B cell (primary cell): ENCODE results near the gene TTC4. TPM values are rescaled to one million over a fixed set of nuclear protein-coding genes. Genes with fewer than 3 reads are reported as not detected.

ENCODE experiments used
- ATAC-seq: fragments of 200-7000 bp; cut with Tn5 transposase; one replicate; pipeline ENCODE4 v1.10.0; 2021; ENCODE audit warnings: low read depth, mild to moderate bottlenecking, moderate number of reproducible peaks, moderate library complexity
- CTCF ChIA-PET: fragments of 350-600 bp; sonication (Branson Sonifier 250); formaldehyde crosslinking; loops from one replicate; lab custom pipeline; 2021; ENCODE audit warnings: antibody characterized with exemption, inconsistent platforms; lab: Charles Lee
- POLR2A ChIA-PET: fragments of 350-600 bp; sonication (Branson Sonifier 250); formaldehyde crosslinking; loops from one replicate; lab custom pipeline; 2021; ENCODE audit warnings: antibody characterized with exemption; lab: Charles Lee
- DNase-seq: peaks from one replicate; pipeline ENCODE4 v3.0.0; 2013
- H2AFZ ChIP-seq: 2 replicates; pipeline ENCODE4 v1.6.1; 2012; ENCODE audit warnings: mild to moderate bottlenecking, low read depth, low read length; ENCODE audit not compliant: insufficient read depth, poor library complexity, severe bottlenecking
- H3K27ac ChIP-seq, 2 donors: 1 replicate in 1 of 2; 2 replicates in 1 of 2; pipeline ENCODE4 v1.5.1; 2012 to 2013; ENCODE audit warnings: low read length in 2 of 2, mild to moderate bottlenecking in 2 of 2, moderate library complexity in 1 of 2
- H3K27me3 ChIP-seq, 4 experiments: fragments of 200-600 bp in 1 of 4; sonication (generic) in 1 of 4; replicated peaks in 1 of 4; 1 replicate in 2 of 4; 2 replicates in 2 of 4; pipeline versions ENCODE4 v1.6.1 to v1.7.0; 2013 to 2016; ENCODE audit warnings: low read length in 3 of 4, mild to moderate bottlenecking in 2 of 4, mixed read lengths in 1 of 4, moderate library complexity in 1 of 4; ENCODE audit not compliant: insufficient read depth in 4 of 4, control insufficient read depth in 3 of 4; ENCODE audit errors: control extremely low read depth in 1 of 4
- H3K36me3 ChIP-seq, 2 experiments: replicated peaks in 1 of 2; 1 replicate in 1 of 2; 2 replicates in 1 of 2; pipeline versions ENCODE4 v1.6.1 to v1.7.1; 2013; ENCODE audit warnings: low read length in 1 of 2; ENCODE audit not compliant: insufficient read depth in 2 of 2, control insufficient read depth in 1 of 2; ENCODE audit errors: control extremely low read depth in 1 of 2, extremely low read depth in 1 of 2
- H3K4me1 ChIP-seq, 2 donors: fragments of 200-600 bp in 1 of 2; sonication (generic) in 1 of 2; 1 replicate in 1 of 2; 2 replicates in 1 of 2; pipeline versions ENCODE4 v1.5.1 to v1.6.1; 2013 to 2017; ENCODE audit warnings: low read length in 2 of 2; ENCODE audit not compliant: control insufficient read depth in 2 of 2, insufficient read depth in 2 of 2
- H3K4me2 ChIP-seq: replicated peaks from 2 replicates; pipeline ENCODE3; 2012; ENCODE audit warnings: mild to moderate bottlenecking, low read depth, low read length; ENCODE audit not compliant: poor library complexity, severe bottlenecking
- H3K4me3 ChIP-seq, 5 experiments: fragments of 200-600 bp in 1 of 5; sonication (generic) in 1 of 5; 1 replicate in 3 of 5; 2 replicates in 2 of 5; pipeline versions ENCODE4 v1.5.1 to v1.7.0; 2011 to 2016; ENCODE audit warnings: low read length in 4 of 5, mild to moderate bottlenecking in 4 of 5, low read depth in 2 of 5, control low read depth in 1 of 5, moderate library complexity in 1 of 5; ENCODE audit not compliant: insufficient read depth in 1 of 5; ENCODE audit errors: control extremely low read depth in 1 of 5, extremely low read depth in 1 of 5
- H3K79me2 ChIP-seq: fragments of 200-600 bp; sonication (generic); one replicate; pipeline ENCODE4 v1.6.0; 2016; ENCODE audit warnings: low read length; ENCODE audit not compliant: control insufficient read depth, insufficient read depth
- H3K9ac ChIP-seq: fragments of 200-600 bp; sonication (generic); 2 replicates; pipeline ENCODE4 v1.6.1; 2017; ENCODE audit warnings: mild to moderate bottlenecking, low read length, moderate library complexity
- H3K9me3 ChIP-seq, 3 donors: one replicate each; pipeline versions ENCODE4 v1.6.1 to v1.7.1; 2013; ENCODE audit warnings: low read length in 2 of 3; ENCODE audit not compliant: control insufficient read depth in 2 of 3, insufficient read depth in 1 of 3; ENCODE audit errors: control extremely low read depth in 1 of 3
- H4K20me1 ChIP-seq: 2 replicates; pipeline ENCODE4 v1.6.0; 2012; ENCODE audit warnings: mild to moderate bottlenecking, low read length; ENCODE audit not compliant: insufficient read depth, control insufficient read depth, poor library complexity, severe bottlenecking
- H3K27ac Mint-ChIP-seq: one replicate; pipeline ENCODE4 v1.8.0; 2021; ENCODE audit warnings: mixed read lengths
- H3K27me3 Mint-ChIP-seq: one replicate; pipeline ENCODE4 v1.8.0; 2021; ENCODE audit warnings: mixed read lengths
- H3K4me1 Mint-ChIP-seq: one replicate; pipeline ENCODE4 v1.8.0; 2021; ENCODE audit warnings: mixed read lengths
- H3K4me3 Mint-ChIP-seq: one replicate; pipeline ENCODE4 v1.8.0; 2021; ENCODE audit warnings: mixed read lengths
- H3K9me3 Mint-ChIP-seq: one replicate; pipeline ENCODE4 v1.8.0; 2022; ENCODE audit warnings: mixed read lengths; ENCODE audit not compliant: insufficient read depth
- CTCF ChIP-seq: fragments of 200-600 bp; IDR thresholded peaks from one replicate; pipeline ENCODE4 v1.8.0; 2022; ENCODE audit warnings: antibody characterized with exemption, mild to moderate bottlenecking
- EZH2 ChIP-seq: IDR thresholded peaks from 2 replicates; pipeline ENCODE4 v1.6.1; 2012; ENCODE audit warnings: borderline replicate concordance, low read depth, mild to moderate bottlenecking, moderate library complexity, low read length; ENCODE audit not compliant: insufficient read depth, poor library complexity, severe bottlenecking
- WGBS: methylation state at CpG from one replicate; pipeline ENCODE4 v1.1.5; 2013; ENCODE audit warnings: missing lambda C conversion rate; ENCODE audit not compliant: insufficient coverage; 5-methylcytosine and 5-hydroxymethylcytosine counted together
- intact Hi-C: fragments of 100-400 bp; cut with micrococcal nuclease; formaldehyde crosslinking; loops from one replicate; pipeline ENCODE4 v1.10.0; 2022
- polyA plus RNA-seq: library from polyadenylated mRNA; depleted of rRNA; stranded (reverse); fragments of >200 nt; gene quantifications from 2 replicates; pipeline ENCODE4 v1.2.3, GENCODE V29; 2012
- total RNA-seq, 2 donors: library from RNA; stranded (reverse); fragments of 120-200 nt in 1 of 2; gene quantifications; 1 replicate in 1 of 2; 2 replicates in 1 of 2; pipeline versions ENCODE4 v1.2.3 to v1.2.4, GENCODE V29; 2013 to 2022

TTC4 gene
- total and polyA plus RNA-seq, 2 donors (not counting 1 experiment from before 2014, with no cell fraction given) = 9.9 to 23.9 TPM

GRCh38 chr1:54728027-54728426, 12.4 kb downstream of the TTC4 start:
- H3K9me3 ChIP-seq = peaks cover 0 to 7% (median 7%) of the 10 kb centered on the region in 3 donors
- intact Hi-C loops = no loop called here
- no peaks in the 10 kb centered on the region for H3K79me2 ChIP-seq
- H3K27me3 ChIP-seq = no peaks in the 10 kb centered on the region
- Mint-ChIP-seq H3K4me3 (no peak overlapping the region), H3K27me3 (no peaks in the 10 kb centered on the region), H3K9me3 (peaks cover 5% of the 10 kb centered on the region), H3K4me1 (no peaks in the 10 kb centered on the region), H3K27ac (no peak overlapping the region)
- peaks cover 6 to 75% of the 10 kb centered on the region in 2 experiments for H3K36me3 ChIP-seq
- H4K20me1 ChIP-seq = no peaks in the 10 kb centered on the region
- no peak overlapping the region for H3K4me3 ChIP-seq
- H3K4me2 ChIP-seq = no peak overlapping the region
- POLR2A ChIA-PET = no interaction called here
- TF ChIP-seq CTCF (no peak), EZH2 (no peak)
- CTCF ChIA-PET = no interaction called here
- DNase-seq = no peak
- no peaks in the 10 kb centered on the region for H3K4me1 ChIP-seq
- no peak for ATAC-seq
- no peak overlapping the region for H3K9ac ChIP-seq
- no peak overlapping the region for H3K27ac ChIP-seq
- H2AFZ ChIP-seq = no peak overlapping the region
- 100% methylated on average over 1 of the region's 3 CpGs for WGBS

DNA sequence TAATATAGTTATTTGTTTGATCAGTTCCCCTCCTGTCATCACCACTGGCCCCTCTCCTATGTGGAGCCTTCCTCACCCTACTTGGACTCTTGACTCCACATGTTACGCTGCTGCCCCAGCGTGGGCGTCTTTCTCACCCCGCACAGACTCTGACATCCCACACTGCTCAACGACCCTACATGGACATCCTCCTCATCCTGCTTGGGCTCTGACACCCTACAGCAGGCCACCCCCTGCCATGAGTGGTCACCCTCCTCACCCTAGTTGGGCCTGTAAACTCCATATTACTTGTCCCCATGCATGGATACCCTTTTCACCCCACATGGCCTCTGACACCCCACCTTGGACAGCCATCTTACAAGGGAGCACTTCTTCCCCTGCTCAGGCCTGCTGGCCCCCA, 21.0 kb downstream of the TTC4 start:
- no peak overlapping the region for H2AFZ ChIP-seq
- H3K4me3 ChIP-seq = no peak overlapping the region
- H3K9me3 ChIP-seq = no peaks in the 10 kb centered on the region
- TF ChIP-seq EZH2 (no peak), CTCF (no peak)
- peaks cover 0 to 67% of the 10 kb centered on the region in 2 experiments for H3K36me3 ChIP-seq
- ChIA-PET POLR2A (no interaction called here), CTCF (no interaction called here)
- H3K27ac ChIP-seq = no peak overlapping the region
- no peak overlapping the region for H3K9ac ChIP-seq
- no peaks in the 10 kb centered on the region for H3K4me1 ChIP-seq
- Mint-ChIP-seq H3K9me3 (no peaks in the 10 kb centered on the region), H3K27ac (no peak overlapping the region), H3K4me1 (no peaks in the 10 kb centered on the region), H3K27me3 (no peaks in the 10 kb centered on the region), H3K4me3 (no peak overlapping the region)
- H3K79me2 ChIP-seq = no peaks in the 10 kb centered on the region
- H3K27me3 ChIP-seq = no peaks in the 10 kb centered on the region
- no peak for DNase-seq
- 98% methylated on average over 5 of the region's 5 CpGs for WGBS
- ATAC-seq = no peak
- intact Hi-C loops = no loop called here
- no peaks in the 10 kb centered on the region for H4K20me1 ChIP-seq
- H3K4me2 ChIP-seq = no peak overlapping the region
